HG03575 (cell line): ENCODE data around the gene UXT.
"Not testable (repeated sequence)": the region's sequence is repeated elsewhere in the genome, so short reads cannot be mapped to it uniquely, and the experiment has no call there.

Experiments
- ATAC-seq: cut with Tn5 transposase; IDR thresholded peaks from one replicate; pipeline ENCODE4 v1.9.1; 2021; ENCODE audit not compliant: unreplicated experiment, insufficient number of reproducible peaks, low FRiP score; ENCODE audit errors: extremely low read depth

UXT gene

GRCh38 chrX:47658684-47659420, at the start of gene UXT:
UXT (minus strand) TSS chrX:47659180; CDS start chrX:47658927, 253 bp downstream.
- ATAC-seq: no peak

- no peak for ATAC-seq
Observed at GRCh38 chrX:47707031-47707780, 48.2 kb upstream of the UXT start.

- no peak for ATAC-seq
Observed at GRCh38 chrX:47706575-47706974, 47.6 kb upstream of the UXT start.

- no peak for ATAC-seq
Observed at GRCh38 chrX:47704736-47705135, 45.8 kb upstream of the UXT start.

GRCh38 chrX:47697181-47697580, 38.2 kb upstream of the UXT start:
- no peak for ATAC-seq

- ATAC-seq: no peak
Observed at GRCh38 chrX:47690175-47690574, 31.2 kb upstream of the UXT start.

- ATAC-seq: no peak
Observed at GRCh38 chrX:47687263-47687662, 28.3 kb upstream of the UXT start.

GRCh38 chrX:47683829-47684205, 24.8 kb upstream of the UXT start:
- no peak for ATAC-seq

GRCh38 chrX:47683184-47683828, 24.3 kb upstream of the UXT start:
- no peak for ATAC-seq

GRCh38 chrX:47675959-47676859, 17.2 kb upstream of the UXT start:
- ATAC-seq: not testable (repeated sequence)

GRCh38 chrX:47674776-47675175, 15.8 kb upstream of the UXT start:
- ATAC-seq: no peak

GRCh38 chrX:47665797-47666196, 6.8 kb upstream of the UXT start:
- ATAC-seq: not testable (repeated sequence)

GRCh38 chrX:47664737-47665136, 5.8 kb upstream of the UXT start:
- no peak for ATAC-seq

- ATAC-seq: no peak
Observed at GRCh38 chrX:47662144-47662657, 3.2 kb upstream of the UXT start.

GRCh38 chrX:47661539-47661938, 2.6 kb upstream of the UXT start:
- ATAC-seq: no peak

GRCh38 chrX:47659421-47659726, 394 bp upstream of the UXT start:
- ATAC-seq: no peak

- no peak for ATAC-seq
Observed at GRCh38 chrX:47658301-47658683, 688 bp downstream of the UXT start.

GRCh38 chrX:47651043-47651905, 7.7 kb downstream of the UXT start:
- no peak for ATAC-seq
